Right lobe of liver (tissue), 6 donors: ENCODE data around the gene IGFBP2. TPM values are rescaled to one million over a fixed set of nuclear protein-coding genes. Genes with fewer than 3 reads are reported as not detected.

Experiments used
- ATAC-seq, 4 donors: fragments of 200-7000 bp; cut with Tn5 transposase; one replicate each; pipeline ENCODE4 v1.9.1; 2020; ENCODE audit warnings: mild to moderate bottlenecking in 4 of 4, moderate library complexity in 4 of 4
- DNase-seq, 3 donors: peaks; one replicate each; pipeline ENCODE4 v3.0.0-alpha.2; 2020
- H3K27ac ChIP-seq, 3 donors: fragments of 200-600 bp; one replicate each; pipeline ENCODE4 v1.8.0; 2022
- H3K27me3 ChIP-seq, 2 donors: fragments of 200-600 bp; one replicate each; pipeline ENCODE4 v1.8.0; 2022
- H3K36me3 ChIP-seq, 4 donors: fragments of 200-600 bp; sonication (generic) in 1 of 4; one replicate each; pipeline versions ENCODE4 v1.5.1 to v1.8.0; 2017 to 2022; ENCODE audit warnings: control low read depth in 1 of 4
- H3K4me1 ChIP-seq, 4 donors: fragments of 200-600 bp; sonication (generic) in 1 of 4; one replicate each; pipeline versions ENCODE4 v1.5.1 to v1.8.0; 2017 to 2022; ENCODE audit warnings: control low read depth in 1 of 4
- H3K4me3 ChIP-seq, 3 donors: fragments of 200-600 bp; one replicate each; pipeline ENCODE4 v1.8.0; 2022
- H3K9me3 ChIP-seq, 4 donors: fragments of 200-600 bp; sonication (generic) in 1 of 4; one replicate each; pipeline versions ENCODE4 v1.5.1 to v1.8.0; 2017 to 2022; ENCODE audit warnings: control low read depth in 1 of 4
- POLR2A ChIP-seq: fragments of 450-650 bp; IDR thresholded peaks from one replicate; pipeline ENCODE4 v1.6.1; 2017; ENCODE audit warnings: antibody characterized with exemption, mild to moderate bottlenecking
- WGBS: methylation state at CpG from one replicate; pipeline ENCODE4 v1.1.6; 2018; ENCODE audit warnings: low coverage, low lambda C conversion rate; ENCODE audit not compliant: insufficient coverage; ENCODE audit errors: missing lambda C conversion rate; 5-methylcytosine and 5-hydroxymethylcytosine counted together
- intact Hi-C, 2 donors: fragments of 100-400 bp; cut with DNase I; formaldehyde crosslinking; loops; one replicate each; pipeline versions ENCODE4 v1.11.2 to v1.14.1; 2022
- total RNA-seq, 6 experiments: library from RNA; depleted of rRNA in 2 of 6; stranded (reverse); fragments of >200 nt in 2 of 6; fragmentation: NEBNext Ultra II Directional in 3 of 6; extraction: Animal tissue kit (Norgen Biotek cat#: 25700) in 3 of 6; gene quantifications; one replicate each; pipeline versions ENCODE4 v1.1.0 to v1.2.4, GENCODE V29; 2016 to 2023
- TF ChIP-seq, protein P1 (sequence below), 4 donors: fragments of 200-600 bp in 3 of 4; fragments of 450-650 bp in 1 of 4; IDR thresholded peaks; one replicate each; pipeline versions ENCODE4 v1.5.1 to v1.8.0; 2016 to 2022; ENCODE audit warnings: antibody characterized with exemption in 4 of 4, mild to moderate bottlenecking in 2 of 4
- donor health status: DM: no; HTN: yes; CAD: no.
- donor health status: DM: no; HTN: no; CAD: no.
- donor health status: DM: no; HTN: no; CAD: no.
- donor health status: DM: no; HTN: yes; CAD: no.
- donor health status: DM: no; HTN: yes; CAD: no.

The IGFBP2 gene
- total RNA-seq, 6 experiments from 2014 or later = 276 to 1,091 (median 406) TPM

DNA sequence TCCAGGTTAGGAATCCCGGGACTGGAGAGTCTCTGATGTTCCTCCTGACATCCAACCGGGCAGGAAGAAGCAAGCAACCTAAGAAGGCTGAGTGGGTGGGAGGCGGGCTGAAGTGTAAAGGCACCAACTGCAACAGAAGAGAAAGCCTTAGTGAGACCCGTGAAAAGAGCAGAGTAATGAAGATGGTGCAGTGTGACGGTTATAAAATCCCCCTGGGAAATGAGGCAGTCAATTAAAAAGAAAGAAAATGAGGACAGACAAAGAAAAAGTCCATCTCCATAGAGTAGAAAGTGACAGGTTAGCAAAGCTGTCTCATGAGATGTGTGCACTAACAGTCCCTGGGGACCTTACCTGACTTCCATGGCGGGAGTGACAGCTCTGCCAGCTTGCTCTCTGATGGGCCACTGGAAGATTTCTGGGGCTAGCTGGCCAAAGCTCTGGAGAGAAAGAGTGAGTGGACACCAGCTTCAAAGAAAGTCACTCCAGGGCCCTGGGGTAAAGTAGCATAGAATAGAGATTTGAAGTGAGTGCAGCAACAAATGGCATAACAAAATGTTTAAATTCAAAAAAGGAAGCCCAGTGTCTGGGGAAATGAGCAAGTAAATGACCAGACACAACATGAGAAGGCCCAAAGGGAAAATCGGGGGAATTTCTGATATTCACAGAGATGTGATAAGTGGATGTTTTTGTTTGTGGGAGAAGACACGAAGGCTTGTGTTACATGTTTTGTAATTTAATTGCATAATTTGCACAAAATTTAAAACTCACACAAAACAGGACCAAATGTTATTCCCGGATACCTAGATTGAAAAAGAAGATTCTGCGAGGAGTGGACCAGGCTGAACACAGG lies 44.1 kb upstream of the IGFBP2 start:
- 72% methylated on average over 4 of the region's 10 CpGs for WGBS
- Histone ChIP-seq H3K36me3 (no peaks in the 10 kb centered on the region), H3K4me3 (no peak overlapping the region), H3K4me1 (peaks cover 0 to 6% (median 0%) of the 10 kb centered on the region in 4 donors), H3K9me3 (no peaks in the 10 kb centered on the region), H3K27ac (no peak overlapping the region), H3K27me3 (no peaks in the 10 kb centered on the region)
- DNase-seq (no peak), ATAC-seq (no peak)
- TF ChIP-seq, protein P1, sequence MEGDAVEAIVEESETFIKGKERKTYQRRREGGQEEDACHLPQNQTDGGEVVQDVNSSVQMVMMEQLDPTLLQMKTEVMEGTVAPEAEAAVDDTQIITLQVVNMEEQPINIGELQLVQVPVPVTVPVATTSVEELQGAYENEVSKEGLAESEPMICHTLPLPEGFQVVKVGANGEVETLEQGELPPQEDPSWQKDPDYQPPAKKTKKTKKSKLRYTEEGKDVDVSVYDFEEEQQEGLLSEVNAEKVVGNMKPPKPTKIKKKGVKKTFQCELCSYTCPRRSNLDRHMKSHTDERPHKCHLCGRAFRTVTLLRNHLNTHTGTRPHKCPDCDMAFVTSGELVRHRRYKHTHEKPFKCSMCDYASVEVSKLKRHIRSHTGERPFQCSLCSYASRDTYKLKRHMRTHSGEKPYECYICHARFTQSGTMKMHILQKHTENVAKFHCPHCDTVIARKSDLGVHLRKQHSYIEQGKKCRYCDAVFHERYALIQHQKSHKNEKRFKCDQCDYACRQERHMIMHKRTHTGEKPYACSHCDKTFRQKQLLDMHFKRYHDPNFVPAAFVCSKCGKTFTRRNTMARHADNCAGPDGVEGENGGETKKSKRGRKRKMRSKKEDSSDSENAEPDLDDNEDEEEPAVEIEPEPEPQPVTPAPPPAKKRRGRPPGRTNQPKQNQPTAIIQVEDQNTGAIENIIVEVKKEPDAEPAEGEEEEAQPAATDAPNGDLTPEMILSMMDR (IDR thresholded peaks at IDR 0.05) = no peak
- TF ChIP-seq POLR2A = no peak
- intact Hi-C loops = no loop called here

DNA sequence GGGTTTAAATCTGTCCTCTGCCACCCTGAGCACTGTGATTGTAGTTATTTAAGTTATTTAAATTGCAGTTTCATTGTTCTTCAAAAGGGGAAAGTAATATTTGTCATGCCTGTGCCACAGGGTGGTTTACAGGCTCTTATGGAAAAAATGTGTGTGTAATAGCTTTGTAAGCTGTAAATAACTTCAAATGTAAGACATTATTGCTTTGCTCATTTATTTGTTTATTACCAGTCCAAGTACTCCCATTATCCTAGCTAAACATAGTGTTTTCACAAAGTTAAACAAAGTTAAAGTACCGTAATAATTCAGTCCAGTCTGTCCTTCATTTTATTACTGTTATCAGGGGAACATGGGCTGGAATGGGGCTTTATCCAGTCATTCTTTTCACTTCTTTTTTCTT lies 43.4 kb upstream of the IGFBP2 start:
- Histone ChIP-seq H3K4me3 (no peak overlapping the region), H3K36me3 (no peaks in the 10 kb centered on the region), H3K27me3 (no peaks in the 10 kb centered on the region), H3K9me3 (no peaks in the 10 kb centered on the region), H3K4me1 (peaks cover 0 to 11% (median 2%) of the 10 kb centered on the region in 4 donors), H3K27ac (no peak overlapping the region)
- TF ChIP-seq POLR2A = no peak
- TF ChIP-seq, protein P1 (IDR thresholded peaks at IDR 0.05) = no peak
- intact Hi-C loops = no loop called here
- DNase-seq (no peak), ATAC-seq (no peak)
- 86% methylated on average over 1 of the region's 1 CpG for WGBS

DNA sequence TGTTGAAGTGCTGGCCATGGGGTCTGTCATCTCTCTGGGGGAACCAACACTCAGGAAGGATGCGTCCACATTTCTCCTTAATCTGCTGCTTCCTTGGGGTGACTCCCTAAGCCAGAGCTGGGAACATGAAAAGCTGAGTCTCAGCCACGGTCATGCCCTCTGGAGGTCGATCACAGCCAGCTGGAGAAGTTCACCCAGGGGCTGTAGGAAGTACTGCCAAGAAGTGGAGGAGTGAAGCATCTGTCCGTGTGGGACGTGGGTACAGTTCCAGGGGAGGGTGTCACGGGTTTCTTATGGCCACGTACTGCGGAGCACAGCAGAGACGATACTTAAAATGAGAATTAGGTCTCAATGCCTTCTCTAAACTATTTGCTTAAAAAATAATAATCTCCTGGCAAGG lies 42.4 kb upstream of the IGFBP2 start:
- Histone ChIP-seq H3K4me1 (peaks cover 0 to 11% (median 2%) of the 10 kb centered on the region in 4 donors), H3K27me3 (no peaks in the 10 kb centered on the region), H3K4me3 (no peak overlapping the region), H3K9me3 (no peaks in the 10 kb centered on the region), H3K36me3 (no peaks in the 10 kb centered on the region), H3K27ac (peak overlapping the region in 1 of 3 donors; percentile 7)
- peak in 1 of 3 donors; percentile 46 for DNase-seq
- peak; percentile 33 to 58 (median 42) for ATAC-seq
- intact Hi-C loops = no loop called here
- TF ChIP-seq, protein P1 (IDR thresholded peaks at IDR 0.05) = no peak
- no peak for TF ChIP-seq POLR2A
- 57% methylated on average over 9 of the region's 9 CpGs for WGBS

DNA sequence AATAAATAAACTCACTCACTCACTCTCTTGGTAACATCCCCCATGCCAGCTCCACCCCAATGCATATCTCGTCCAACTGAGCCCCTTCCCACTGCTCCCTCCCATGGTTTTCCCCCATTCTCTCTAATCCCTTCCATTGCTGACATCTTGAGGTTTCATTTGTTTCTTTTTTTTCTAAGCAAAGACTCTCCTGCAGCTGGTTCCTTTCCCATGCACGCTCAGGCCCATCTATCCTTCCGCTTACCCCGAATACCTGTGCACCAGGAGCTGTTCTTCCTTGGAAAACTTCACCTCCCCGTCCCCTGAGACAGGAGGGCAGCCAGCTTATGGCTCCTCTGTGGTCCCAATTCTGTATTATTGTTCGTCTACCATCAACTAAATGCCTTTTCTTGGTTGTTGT lies 41.7 kb upstream of the IGFBP2 start:
- Histone ChIP-seq H3K27me3 (no peaks in the 10 kb centered on the region), H3K9me3 (no peaks in the 10 kb centered on the region), H3K36me3 (no peaks in the 10 kb centered on the region), H3K27ac (no peak overlapping the region), H3K4me3 (no peak overlapping the region), H3K4me1 (peaks cover 0 to 15% (median 2%) of the 10 kb centered on the region in 4 donors)
- TF ChIP-seq POLR2A = no peak
- TF ChIP-seq, protein P1 (IDR thresholded peaks at IDR 0.05) = no peak
- WGBS = 78% methylated on average over 3 of the region's 6 CpGs
- DNase-seq (no peak), ATAC-seq (no peak)
- intact Hi-C loops = no loop called here
